HEK293T (cell line): ENCODE measurements around the gene TOMM5.
"Not testable (repeated sequence)": the region's sequence is repeated elsewhere in the genome, so short reads cannot be mapped to it uniquely, and the experiment has no call there.

Source experiments
- CTCF ChIA-PET: fragments of 350-600 bp; formaldehyde crosslinking; extraction: SDS; loops from one replicate; lab custom pipeline; 2021; ENCODE audit warnings: antibody characterized with exemption, inconsistent platforms; lab: Yijun Ruan, JAX
- POLR2A ChIA-PET: fragments of 350-600 bp; formaldehyde crosslinking; extraction: SDS; loops from one replicate; lab custom pipeline; 2020; ENCODE audit warnings: antibody characterized with exemption, inconsistent platforms; lab: Yijun Ruan, JAX
- DNase-seq: peaks from one replicate; pipeline ENCODE4 v3.0.0; 2012; ENCODE audit warnings: mixed read lengths; ENCODE audit errors: extremely low spot score
- ARNT ChIP-seq: fragments of 450-650 bp; IDR thresholded peaks from 2 replicates; pipeline ENCODE4 v1.6.1; 2017; ENCODE audit warnings: mild to moderate bottlenecking
- BHLHE40 ChIP-seq: fragments of 450-650 bp; IDR thresholded peaks from 2 replicates; pipeline ENCODE4 v1.6.1; 2016; ENCODE audit warnings: mild to moderate bottlenecking, moderate library complexity, borderline replicate concordance
- CTBP1 ChIP-seq: fragments of 450-650 bp; IDR thresholded peaks from 2 replicates; pipeline ENCODE4 v1.6.1; 2016; ENCODE audit warnings: borderline replicate concordance
- ELF4 ChIP-seq: fragments of 450-650 bp; IDR thresholded peaks from 2 replicates; pipeline ENCODE4 v1.6.1; 2017; ENCODE audit warnings: antibody characterized with exemption
- FOXA1 ChIP-seq: fragments of 450-650 bp; IDR thresholded peaks from 2 replicates; pipeline ENCODE4 v1.6.1; 2016; ENCODE audit warnings: mild to moderate bottlenecking
- FOXK2 ChIP-seq: fragments of 450-650 bp; IDR thresholded peaks from 2 replicates; pipeline ENCODE4 v1.6.1; 2016; ENCODE audit warnings: mild to moderate bottlenecking
- FOXM1 ChIP-seq: fragments of 450-650 bp; IDR thresholded peaks from 2 replicates; pipeline ENCODE4 v1.6.1; 2017; ENCODE audit warnings: mild to moderate bottlenecking, borderline replicate concordance
- HDGF ChIP-seq: fragments of 450-650 bp; IDR thresholded peaks from 2 replicates; pipeline ENCODE4 v1.6.1; 2017; ENCODE audit warnings: antibody characterized with exemption, borderline replicate concordance
- L3MBTL2 ChIP-seq: fragments of 450-650 bp; conservative IDR thresholded peaks from 2 replicates; pipeline ENCODE4 v1.6.1; 2016; ENCODE audit warnings: mild to moderate bottlenecking
- LEF1 ChIP-seq: fragments of 450-650 bp; IDR thresholded peaks from 2 replicates; pipeline ENCODE4 v1.6.1; 2017; ENCODE audit warnings: mild to moderate bottlenecking, borderline replicate concordance
- NFRKB ChIP-seq: fragments of 450-650 bp; IDR thresholded peaks from 2 replicates; pipeline ENCODE4 v1.6.1; 2016; ENCODE audit warnings: mild to moderate bottlenecking, moderate library complexity
- SP1 ChIP-seq: fragments of 450-650 bp; IDR thresholded peaks from 2 replicates; pipeline ENCODE4 v1.6.1; 2017
- SUZ12 ChIP-seq: fragments of 450-650 bp; IDR thresholded peaks from 2 replicates; pipeline ENCODE4 v1.6.1; 2016; ENCODE audit warnings: mild to moderate bottlenecking
- TARDBP ChIP-seq: fragments of 450-650 bp; IDR thresholded peaks from 2 replicates; pipeline ENCODE4 v1.6.1; 2016
- ZNF384 ChIP-seq: fragments of 450-650 bp; IDR thresholded peaks from 2 replicates; pipeline ENCODE4 v1.6.1; 2016
- TF ChIP-seq, protein P1 (sequence below): fragments of 450-650 bp; IDR thresholded peaks from 2 replicates; pipeline ENCODE4 v1.6.1; 2016

TOMM5 gene

DNA sequence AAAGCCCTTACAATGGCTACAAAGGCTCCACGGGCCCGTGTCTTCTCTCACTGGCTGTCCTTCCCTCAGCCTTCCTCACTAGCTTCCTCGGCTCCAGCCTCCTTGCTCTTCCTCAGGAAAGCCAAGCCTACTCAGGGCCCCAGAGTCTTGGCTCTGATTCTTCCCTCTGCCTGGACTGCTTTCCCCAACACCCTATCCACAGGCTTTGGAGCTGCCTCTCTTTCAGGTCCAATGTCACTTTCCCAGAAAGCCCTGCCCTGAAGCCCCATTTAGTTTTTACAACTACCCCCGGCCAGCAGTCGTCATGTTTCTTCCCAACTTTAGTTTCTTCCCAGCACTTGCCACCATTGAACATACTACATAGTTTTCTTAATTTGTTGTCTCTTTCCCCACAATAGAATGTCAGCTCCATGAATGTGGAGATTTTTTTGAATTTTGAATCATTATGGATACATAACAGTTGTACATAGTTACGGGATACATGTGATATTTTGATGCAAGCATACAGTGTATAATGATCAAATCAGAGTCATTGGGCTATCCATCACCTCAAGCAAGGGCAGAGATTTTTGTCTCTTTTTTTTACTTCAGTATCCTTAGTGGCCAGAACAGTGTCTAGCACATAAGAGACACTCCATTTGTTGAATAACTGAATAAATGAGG, 17.5 kb upstream of the TOMM5 start:
- CTCF ChIA-PET, result no interaction called here
- no peak for TF ChIP-seq SP1
- no peak for TF ChIP-seq NFRKB
- no peak for TF ChIP-seq TARDBP
- no peak for TF ChIP-seq SUZ12
- TF ChIP-seq, protein P1, sequence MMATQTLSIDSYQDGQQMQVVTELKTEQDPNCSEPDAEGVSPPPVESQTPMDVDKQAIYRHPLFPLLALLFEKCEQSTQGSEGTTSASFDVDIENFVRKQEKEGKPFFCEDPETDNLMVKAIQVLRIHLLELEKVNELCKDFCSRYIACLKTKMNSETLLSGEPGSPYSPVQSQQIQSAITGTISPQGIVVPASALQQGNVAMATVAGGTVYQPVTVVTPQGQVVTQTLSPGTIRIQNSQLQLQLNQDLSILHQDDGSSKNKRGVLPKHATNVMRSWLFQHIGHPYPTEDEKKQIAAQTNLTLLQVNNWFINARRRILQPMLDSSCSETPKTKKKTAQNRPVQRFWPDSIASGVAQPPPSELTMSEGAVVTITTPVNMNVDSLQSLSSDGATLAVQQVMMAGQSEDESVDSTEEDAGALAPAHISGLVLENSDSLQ, result no peak
- TF ChIP-seq CTBP1, result no peak
- no peak for TF ChIP-seq ARNT
- no peak for TF ChIP-seq LEF1
- TF ChIP-seq FOXK2, result no peak
- no peak for TF ChIP-seq FOXM1
- POLR2A ChIA-PET, result no interaction called here
- no peak for DNase-seq

DNA sequence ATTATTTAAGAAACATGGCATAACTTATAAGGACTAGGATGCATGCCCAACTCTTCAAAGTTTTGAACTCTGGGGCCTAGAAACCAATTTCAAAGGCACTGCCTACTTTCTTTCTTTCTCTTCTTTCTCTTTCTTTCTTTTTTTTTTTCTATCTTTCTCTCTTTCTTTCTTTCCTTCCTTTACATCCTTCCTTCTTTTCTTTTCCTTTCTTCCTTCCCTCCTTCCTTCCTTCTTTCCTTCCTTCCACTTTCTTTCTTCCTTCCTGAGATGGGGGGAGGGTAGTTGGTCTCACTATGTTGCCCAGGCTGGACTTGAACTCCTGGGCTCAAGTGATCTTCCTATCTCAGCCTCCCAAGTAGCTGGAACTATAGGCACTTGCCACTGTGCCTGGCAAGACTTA, 15.9 kb upstream of the TOMM5 start:
- POLR2A ChIA-PET, result no interaction called here
- TF ChIP-seq TARDBP (no peak), SUZ12 (no peak), FOXM1 (no peak), ELF4 (no peak), NFRKB (no peak)
- TF ChIP-seq, protein P1, result no peak
- no peak for DNase-seq
- CTCF ChIA-PET, result no interaction called here

DNA sequence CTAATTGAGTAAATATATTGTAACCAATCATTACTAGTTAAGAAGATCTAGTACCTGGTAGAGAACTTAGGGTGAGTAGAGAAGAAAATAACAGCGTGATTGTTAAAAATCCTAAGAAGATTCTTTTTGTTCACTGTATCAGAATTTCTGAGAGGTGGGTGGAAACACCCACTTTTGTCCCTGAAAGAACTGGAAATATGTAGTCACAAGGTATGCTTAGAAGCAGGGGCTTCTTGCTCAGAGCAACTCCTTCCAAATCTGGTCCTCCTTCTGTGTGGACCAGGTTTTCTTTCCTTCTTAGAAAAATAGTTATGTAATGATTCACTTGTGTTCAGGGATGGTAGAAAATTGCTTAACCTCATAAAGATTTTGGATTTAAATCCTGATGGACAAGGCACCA, 11.9 kb upstream of the TOMM5 start:
- no peak for DNase-seq
- CTCF ChIA-PET, result no interaction called here
- no peak for TF ChIP-seq FOXA1
- no peak for TF ChIP-seq CTBP1
- TF ChIP-seq HDGF, result no peak
- no peak for TF ChIP-seq BHLHE40
- TF ChIP-seq NFRKB, result no peak
- no peak for TF ChIP-seq SUZ12
- no peak for TF ChIP-seq LEF1
- POLR2A ChIA-PET, result no interaction called here

DNA sequence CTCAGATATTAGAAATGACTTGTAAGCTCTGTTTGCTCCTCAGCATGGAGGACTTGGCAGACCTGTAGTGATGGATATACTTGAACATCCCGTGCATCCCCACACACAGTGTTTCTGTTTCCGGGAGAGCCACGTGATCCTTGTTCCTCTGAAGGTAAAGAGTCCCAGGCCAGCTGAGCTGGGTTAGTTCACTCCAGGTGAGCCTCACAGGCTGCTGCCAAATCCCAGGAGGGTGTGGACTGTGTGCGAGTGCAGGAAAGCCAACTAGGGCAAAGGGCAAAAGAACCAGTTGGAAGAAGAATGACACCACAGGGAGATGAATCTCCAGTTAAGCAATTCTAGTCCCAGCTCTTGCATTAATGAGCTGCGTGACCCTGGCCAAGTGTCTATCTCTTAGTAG, 10.4 kb upstream of the TOMM5 start:
- TF ChIP-seq ZNF384, result no peak
- ChIA-PET CTCF (no interaction called here), POLR2A (interaction anchor here (0.9 kb wide), 1 partner anchor 11 kb away, joined by 3 read pairs; the partner anchor contains the start of gene TOMM5)

DNA sequence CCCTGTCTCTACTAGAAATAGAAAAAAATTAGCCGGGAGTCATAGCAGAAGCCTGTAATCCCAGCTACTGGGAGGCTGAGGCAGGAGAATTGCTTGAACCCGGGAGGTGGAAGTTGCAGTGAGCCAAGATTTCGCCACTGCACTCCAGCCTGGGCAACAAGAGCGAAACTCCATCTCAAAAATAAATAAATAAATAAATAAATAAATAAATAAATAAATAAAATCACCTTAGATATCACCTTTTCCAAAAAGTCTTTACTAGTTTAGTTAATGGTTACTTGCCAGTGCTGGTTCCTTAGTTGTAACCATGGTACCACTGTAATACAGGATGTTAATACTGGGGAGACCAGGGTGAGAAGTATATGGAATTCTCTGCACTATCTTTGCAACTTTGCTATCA, 9.7 kb upstream of the TOMM5 start:
- CTCF ChIA-PET, DNase-seq: not testable (repeated sequence)
- POLR2A ChIA-PET, result interaction anchor here (0.9 kb wide), 1 partner anchor 10 kb away, joined by 3 read pairs; the partner anchor contains the start of gene TOMM5

More for the DNA sequence above, 10.4 kb upstream of the TOMM5 start:
- DNase-seq, result no peak

DNA sequence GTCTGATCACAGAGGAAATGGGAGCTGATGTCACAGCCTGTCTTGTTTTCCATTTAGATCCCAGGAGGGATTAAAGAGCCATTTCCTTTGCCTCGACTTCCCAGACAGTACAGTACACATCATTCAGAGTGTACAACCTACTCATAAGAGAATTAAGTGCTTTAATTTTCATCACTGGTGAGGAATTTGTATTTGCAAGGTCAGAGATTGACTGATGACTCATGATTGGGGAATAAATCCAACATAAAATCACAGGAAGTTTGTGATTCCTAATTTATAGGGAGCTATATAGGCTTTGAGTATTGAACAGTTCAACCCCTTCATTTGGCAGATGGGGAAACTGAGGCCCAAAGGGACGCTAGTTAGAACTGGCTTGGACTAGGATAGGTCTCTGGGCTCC, 4.1 kb upstream of the TOMM5 start:
- no peak for DNase-seq
- ChIA-PET CTCF (no interaction called here), POLR2A (no interaction called here)
- TF ChIP-seq HDGF (no peak), ELF4 (no peak), ARNT (no peak), SUZ12 (no peak), FOXA1 (no peak), TARDBP (no peak), BHLHE40 (no peak), FOXM1 (no peak), LEF1 (no peak), ZNF384 (no peak), NFRKB (no peak), CTBP1 (no peak), SP1 (no peak), L3MBTL2 (no peak), FOXK2 (no peak)
- TF ChIP-seq, protein P1, result no peak

DNA sequence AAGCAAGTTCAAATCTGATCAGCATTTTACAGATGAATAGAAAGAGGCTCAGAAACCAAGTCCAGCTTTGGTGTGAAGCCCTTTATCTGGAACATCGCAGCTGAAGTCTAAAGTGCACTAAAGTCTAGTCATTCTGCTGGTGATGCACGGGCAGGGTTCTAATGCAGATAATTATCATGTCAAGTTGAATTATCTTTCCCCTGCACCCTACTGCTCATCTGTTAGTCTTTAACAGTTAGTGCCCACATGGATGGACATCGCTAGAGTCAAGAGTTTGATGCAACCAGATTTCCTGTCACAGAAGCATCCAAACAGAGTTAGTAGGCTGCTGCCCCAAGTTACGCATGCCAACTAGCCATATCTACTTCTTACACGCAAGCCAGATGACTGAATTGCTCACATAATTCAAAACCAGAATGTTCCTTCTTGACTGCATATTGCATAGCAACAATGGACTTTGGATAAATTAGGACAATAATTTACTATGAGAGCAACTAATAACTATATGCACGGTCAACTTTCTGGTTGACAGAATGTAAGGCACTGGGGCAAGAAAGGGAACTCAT, 1.6 kb upstream of the TOMM5 start:
- CTCF ChIA-PET, result no interaction called here
- no peak for DNase-seq
- TF ChIP-seq NFRKB (no peak), TARDBP (no peak), SP1 (no peak)
- POLR2A ChIA-PET, result no interaction called here

DNA sequence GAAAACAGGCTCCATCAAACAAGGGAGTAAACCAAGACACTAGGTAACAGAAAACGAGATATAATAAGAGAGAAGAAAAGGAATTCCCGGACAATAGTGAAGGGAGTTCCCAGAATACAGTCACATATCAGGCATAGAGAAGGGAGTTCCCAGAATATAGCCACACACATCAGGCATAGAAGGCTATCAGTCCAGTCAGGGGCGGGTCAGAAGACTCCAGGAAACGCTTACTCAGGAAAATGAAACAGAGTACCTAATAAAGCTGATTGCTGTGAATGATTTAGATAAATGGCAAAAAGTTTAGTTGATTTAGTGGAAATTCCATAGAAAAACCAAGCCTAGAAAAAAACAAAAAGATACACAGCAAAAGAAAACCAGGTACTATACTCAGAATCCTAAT, 4.9 kb downstream of the TOMM5 start:
- POLR2A ChIA-PET, result no interaction called here
- CTCF ChIA-PET, result no interaction called here
- no peak for DNase-seq
- no peak for TF ChIP-seq FOXA1
- TF ChIP-seq ELF4, result no peak
- TF ChIP-seq CTBP1, result no peak
- TF ChIP-seq L3MBTL2, result no peak
- TF ChIP-seq ARNT, result no peak
- no peak for TF ChIP-seq LEF1
- no peak for TF ChIP-seq NFRKB
- TF ChIP-seq FOXM1, result no peak
- no peak for TF ChIP-seq SUZ12
- TF ChIP-seq SP1, result no peak
- TF ChIP-seq ZNF384, result no peak
- no peak for TF ChIP-seq BHLHE40
- TF ChIP-seq HDGF, result no peak
- TF ChIP-seq, protein P1, result no peak
- TF ChIP-seq FOXK2, result no peak
- no peak for TF ChIP-seq TARDBP
